Lower leg skin (tissue), 3 donors: ENCODE data around the gene RBCK1.

Experiments used
- CTCF ChIP-seq, 3 donors: fragments of 450-650 bp; IDR thresholded peaks; one replicate each; pipeline ENCODE4 v1.5.1; 2016; ENCODE audit warnings: antibody characterized with exemption in 3 of 3, mild to moderate bottlenecking in 3 of 3, moderate library complexity in 2 of 3
- POLR2A ChIP-seq, 2 donors: fragments of 450-650 bp; IDR thresholded peaks; one replicate each; pipeline ENCODE4 v1.6.1; 2016 to 2017; ENCODE audit warnings: antibody characterized with exemption in 2 of 2, mild to moderate bottlenecking in 1 of 2, moderate library complexity in 1 of 2

- TF ChIP-seq CTCF (IDR thresholded peaks at IDR 0.05) (no peak), POLR2A (IDR thresholded peaks at IDR 0.05) (no peak)
Measured at GRCh38 chr20:434661-435419, 26.7 kb downstream of the RBCK1 start.
